MM.1S (cell line): Measurements from ENCODE around the gene ATP1B4.

ENCODE experiments used
- DNase-seq: peaks from one replicate; pipeline ENCODE4 v3.0.0-alpha.2; 2015
- H2AFZ ChIP-seq: fragments of 300-600 bp; sonication (generic); 2 replicates; pipeline ENCODE4 v1.6.0; 2016; ENCODE audit warnings: antibody characterized with exemption, low read length
- H3F3A ChIP-seq: fragments of 300-600 bp; sonication (generic); 2 replicates; pipeline ENCODE4 v1.6.1; 2016; ENCODE audit warnings: mild to moderate bottlenecking, antibody characterized with exemption, low read length, moderate library complexity, mixed read lengths; ENCODE audit not compliant: insufficient read depth
- H3K27ac ChIP-seq: fragments of 300-600 bp; sonication (generic); 2 replicates; pipeline ENCODE4 v1.5.1; 2016; ENCODE audit warnings: mild to moderate bottlenecking, low read length
- H3K27me3 ChIP-seq: fragments of 300-600 bp; sonication (generic); replicated peaks from 2 replicates; pipeline ENCODE4 v1.6.0; 2016; ENCODE audit warnings: low read length; ENCODE audit not compliant: insufficient read depth
- H3K36me3 ChIP-seq: fragments of 300-600 bp; sonication (generic); replicated peaks from 2 replicates; pipeline ENCODE4 v1.6.1; 2016; ENCODE audit warnings: mild to moderate bottlenecking, low read length, mixed read lengths; ENCODE audit not compliant: insufficient read depth
- H3K4me1 ChIP-seq: fragments of 300-600 bp; sonication (generic); 2 replicates; pipeline ENCODE4 v1.6.1; 2016; ENCODE audit warnings: low read length, mixed read lengths
- H3K4me2 ChIP-seq: fragments of 300-600 bp; sonication (generic); 2 replicates; pipeline ENCODE4 v1.6.0; 2016; ENCODE audit warnings: low read depth, low read length
- H3K4me3 ChIP-seq: fragments of 300-600 bp; sonication (generic); 2 replicates; pipeline ENCODE4 v1.5.1; 2016; ENCODE audit warnings: low read length, mixed read lengths
- H3K79me2 ChIP-seq: fragments of 300-600 bp; sonication (generic); 2 replicates; pipeline ENCODE4 v1.6.1; 2016; ENCODE audit warnings: mixed run types, low read length, mixed read lengths
- H3K9ac ChIP-seq: fragments of 300-600 bp; sonication (generic); 2 replicates; pipeline ENCODE4 v1.6.1; 2016; ENCODE audit warnings: low read length, mixed read lengths
- H3K9me2 ChIP-seq: fragments of 300-600 bp; sonication (generic); replicated peaks from 2 replicates; pipeline ENCODE4 v1.6.1; 2016; ENCODE audit warnings: mild to moderate bottlenecking, low read length, mixed read lengths; ENCODE audit not compliant: insufficient read depth
- H3K9me3 ChIP-seq: fragments of 300-600 bp; sonication (generic); replicated peaks from 2 replicates; pipeline ENCODE4 v1.6.1; 2016; ENCODE audit warnings: mild to moderate bottlenecking, low read length, mixed read lengths; ENCODE audit not compliant: insufficient read depth
- H4K20me1 ChIP-seq: fragments of 300-600 bp; sonication (generic); 2 replicates; pipeline ENCODE4 v1.6.1; 2016; ENCODE audit warnings: mild to moderate bottlenecking, low read length, moderate library complexity, mixed read lengths; ENCODE audit not compliant: insufficient read depth
- EZH2 ChIP-seq: fragments of 300-600 bp; sonication (generic); optimal IDR thresholded peaks from 2 replicates; pipeline ENCODE3; 2017; ENCODE audit warnings: low read depth, mild to moderate bottlenecking, antibody characterized with exemption, low read length, mixed read lengths
- EZH2phosphoT487 ChIP-seq: fragments of 300-600 bp; sonication (generic); IDR thresholded peaks from 2 replicates; pipeline ENCODE4 v1.6.1; 2018; ENCODE audit warnings: antibody characterized with exemption, low read length
- TF ChIP-seq, protein P1 (sequence below): fragments of 300-600 bp; sonication (generic); IDR thresholded peaks from 2 replicates; pipeline ENCODE4 v1.5.1; 2016; ENCODE audit warnings: antibody characterized with exemption, low read length, mixed read lengths

ATP1B4 gene

GRCh38 chrX:120372667-120373370 lies 10.9 kb downstream of the ATP1B4 start:
- no peaks in the 10 kb centered on the region for H3K79me2 ChIP-seq
- no peak overlapping the region for H3K27ac ChIP-seq
- no peak overlapping the region for H3K4me3 ChIP-seq
- H4K20me1 ChIP-seq, result no peaks in the 10 kb centered on the region
- H3K36me3 ChIP-seq, result no peaks in the 10 kb centered on the region
- H2AFZ ChIP-seq, result no peak overlapping the region
- H3K4me2 ChIP-seq, result no peak overlapping the region
- no peaks in the 10 kb centered on the region for H3K27me3 ChIP-seq
- no peak for DNase-seq
- H3F3A ChIP-seq, result no peaks in the 10 kb centered on the region
- no peaks in the 10 kb centered on the region for H3K4me1 ChIP-seq
- H3K9me2 ChIP-seq, result no peaks in the 10 kb centered on the region
- no peaks in the 10 kb centered on the region for H3K9me3 ChIP-seq
- TF ChIP-seq, protein P1, sequence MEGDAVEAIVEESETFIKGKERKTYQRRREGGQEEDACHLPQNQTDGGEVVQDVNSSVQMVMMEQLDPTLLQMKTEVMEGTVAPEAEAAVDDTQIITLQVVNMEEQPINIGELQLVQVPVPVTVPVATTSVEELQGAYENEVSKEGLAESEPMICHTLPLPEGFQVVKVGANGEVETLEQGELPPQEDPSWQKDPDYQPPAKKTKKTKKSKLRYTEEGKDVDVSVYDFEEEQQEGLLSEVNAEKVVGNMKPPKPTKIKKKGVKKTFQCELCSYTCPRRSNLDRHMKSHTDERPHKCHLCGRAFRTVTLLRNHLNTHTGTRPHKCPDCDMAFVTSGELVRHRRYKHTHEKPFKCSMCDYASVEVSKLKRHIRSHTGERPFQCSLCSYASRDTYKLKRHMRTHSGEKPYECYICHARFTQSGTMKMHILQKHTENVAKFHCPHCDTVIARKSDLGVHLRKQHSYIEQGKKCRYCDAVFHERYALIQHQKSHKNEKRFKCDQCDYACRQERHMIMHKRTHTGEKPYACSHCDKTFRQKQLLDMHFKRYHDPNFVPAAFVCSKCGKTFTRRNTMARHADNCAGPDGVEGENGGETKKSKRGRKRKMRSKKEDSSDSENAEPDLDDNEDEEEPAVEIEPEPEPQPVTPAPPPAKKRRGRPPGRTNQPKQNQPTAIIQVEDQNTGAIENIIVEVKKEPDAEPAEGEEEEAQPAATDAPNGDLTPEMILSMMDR, result no peak
- TF ChIP-seq EZH2 (no peak), EZH2phosphoT487 (no peak)
- no peak overlapping the region for H3K9ac ChIP-seq

DNA sequence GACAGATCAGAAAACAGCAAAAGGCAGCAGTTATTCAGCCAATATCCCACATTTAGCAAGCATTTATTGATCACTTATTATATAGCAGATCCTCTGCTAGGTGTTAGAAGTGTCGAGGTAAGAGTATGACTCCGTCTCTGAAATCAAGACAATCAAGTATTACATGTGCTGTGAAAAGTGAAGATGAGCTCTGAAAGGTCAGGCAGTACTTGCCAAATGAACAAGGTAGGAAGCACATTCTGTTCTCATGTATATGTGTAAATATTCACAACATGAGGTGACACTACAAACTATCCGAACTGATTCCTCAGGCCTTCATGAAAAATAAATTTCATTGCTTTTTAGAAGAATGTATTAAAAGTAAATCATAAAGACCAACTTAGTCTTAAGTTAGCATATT lies 15.3 kb downstream of the ATP1B4 start:
- Histone ChIP-seq H3K79me2 (no peaks in the 10 kb centered on the region), H3K9me3 (no peaks in the 10 kb centered on the region), H3K4me1 (no peaks in the 10 kb centered on the region), H3K36me3 (no peaks in the 10 kb centered on the region), H3F3A (no peaks in the 10 kb centered on the region), H3K4me3 (no peak overlapping the region), H3K27me3 (no peaks in the 10 kb centered on the region), H3K27ac (no peak overlapping the region), H3K4me2 (no peak overlapping the region), H3K9ac (no peak overlapping the region), H2AFZ (no peak overlapping the region), H4K20me1 (no peaks in the 10 kb centered on the region), H3K9me2 (no peaks in the 10 kb centered on the region)
- no peak for DNase-seq
- no peak for TF ChIP-seq EZH2phosphoT487
- TF ChIP-seq, protein P1, result no peak

DNA sequence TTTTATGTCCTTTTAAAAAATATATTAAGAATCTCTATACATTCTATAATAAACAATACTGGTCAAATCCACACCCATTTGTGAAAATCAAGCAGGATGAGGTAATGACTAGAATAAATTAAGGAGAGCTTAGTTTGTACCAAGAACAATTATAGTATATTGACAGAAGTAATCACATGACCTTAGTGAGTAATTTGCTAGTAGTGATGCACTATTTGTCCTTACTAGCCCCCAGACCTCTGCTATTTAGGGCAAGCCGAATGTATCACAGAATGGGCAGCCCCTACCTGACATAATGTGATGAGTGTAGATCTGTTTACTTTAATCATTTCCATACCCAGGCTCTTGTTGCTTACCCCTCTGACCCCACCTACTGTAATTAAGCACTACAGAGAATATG lies 15.8 kb downstream of the ATP1B4 start:
- no peaks in the 10 kb centered on the region for H4K20me1 ChIP-seq
- no peaks in the 10 kb centered on the region for H3K36me3 ChIP-seq
- no peaks in the 10 kb centered on the region for H3K27me3 ChIP-seq
- no peak for DNase-seq
- H3K79me2 ChIP-seq, result no peaks in the 10 kb centered on the region
- TF ChIP-seq, protein P1, result no peak
- TF ChIP-seq EZH2phosphoT487 (no peak), EZH2 (no peak)
- no peak overlapping the region for H3K27ac ChIP-seq
- no peak overlapping the region for H3K4me2 ChIP-seq
- no peak overlapping the region for H2AFZ ChIP-seq
- no peaks in the 10 kb centered on the region for H3K9me2 ChIP-seq
- no peak overlapping the region for H3K9ac ChIP-seq
- no peaks in the 10 kb centered on the region for H3K4me1 ChIP-seq
- no peak overlapping the region for H3K4me3 ChIP-seq
- no peaks in the 10 kb centered on the region for H3F3A ChIP-seq
- no peaks in the 10 kb centered on the region for H3K9me3 ChIP-seq
